Erythroblast (primary cell): ENCODE results near the gene FAM20C.

Experiments
- DNase-seq, 2 experiments: peaks; one replicate each; lab custom pipeline; 2025; lab: John Stamatoyannopoulos, UW
- GATA1 ChIP-seq: IDR thresholded peaks from 2 replicates; pipeline ENCODE4 v1.6.1; 2011; ENCODE audit warnings: low read depth, mild to moderate bottlenecking, control low read depth, low read length, moderate library complexity
- POLR2A ChIP-seq: IDR thresholded peaks from 2 replicates; pipeline ENCODE4 v1.6.1; 2011; ENCODE audit warnings: mild to moderate bottlenecking, low read length

The FAM20C gene

GRCh38 chr7:153604-154003, 38.8 kb upstream of the FAM20C start:
- TF ChIP-seq GATA1 (no peak), POLR2A (no peak)
- no peak for DNase-seq

DNA sequence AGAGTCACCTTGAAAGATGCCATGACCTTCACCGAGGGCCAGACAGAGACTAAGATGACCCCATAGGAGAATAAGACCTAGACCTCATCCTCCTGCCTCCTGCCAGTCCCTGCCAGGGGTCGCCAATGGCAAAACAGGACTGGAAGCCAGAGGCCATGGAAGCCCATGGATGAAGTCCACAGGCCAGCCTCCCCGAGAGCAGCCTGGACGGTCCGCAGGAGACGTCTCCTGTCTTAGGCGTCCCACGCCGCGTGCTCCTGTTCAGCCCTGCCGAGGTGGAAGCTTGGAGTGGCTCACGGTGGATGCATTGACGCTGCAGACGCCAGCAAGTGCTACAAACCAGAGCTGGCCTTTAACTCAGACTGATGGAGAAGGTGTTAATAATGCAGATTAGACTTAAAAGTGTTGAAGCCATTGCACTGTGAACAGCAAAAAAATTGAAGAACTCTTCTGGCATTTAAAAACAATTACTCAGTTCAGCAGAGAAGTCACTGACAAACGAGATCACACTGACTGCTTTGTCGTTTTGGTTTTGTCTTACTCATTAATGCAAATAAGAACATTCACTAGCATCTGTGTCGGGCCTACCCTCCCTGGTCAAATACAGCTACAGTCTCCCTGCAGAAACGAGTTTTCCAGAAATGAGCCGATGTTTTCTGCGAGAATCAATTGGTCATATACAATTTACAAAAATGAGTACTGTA, 38.1 kb upstream of the FAM20C start:
- TF ChIP-seq POLR2A (no peak), GATA1 (no peak)
- DNase-seq: no peak

- DNase-seq: no peak
- TF ChIP-seq POLR2A: no peak
- no peak for TF ChIP-seq GATA1
These were observed 36.9 kb upstream of the FAM20C start for GRCh38 chr7:155469-155900.

GRCh38 chr7:156111-157007, 36.0 kb upstream of the FAM20C start:
- no peak for DNase-seq
- TF ChIP-seq GATA1 (no peak), POLR2A (no peak)

- no peak for DNase-seq
- TF ChIP-seq GATA1: no peak
- no peak for TF ChIP-seq POLR2A
These were observed 35.4 kb upstream of the FAM20C start for GRCh38 chr7:157008-157310.

GRCh38 chr7:157771-158625, 34.4 kb upstream of the FAM20C start:
- DNase-seq: no peak
- TF ChIP-seq POLR2A (no peak), GATA1 (no peak)

DNA sequence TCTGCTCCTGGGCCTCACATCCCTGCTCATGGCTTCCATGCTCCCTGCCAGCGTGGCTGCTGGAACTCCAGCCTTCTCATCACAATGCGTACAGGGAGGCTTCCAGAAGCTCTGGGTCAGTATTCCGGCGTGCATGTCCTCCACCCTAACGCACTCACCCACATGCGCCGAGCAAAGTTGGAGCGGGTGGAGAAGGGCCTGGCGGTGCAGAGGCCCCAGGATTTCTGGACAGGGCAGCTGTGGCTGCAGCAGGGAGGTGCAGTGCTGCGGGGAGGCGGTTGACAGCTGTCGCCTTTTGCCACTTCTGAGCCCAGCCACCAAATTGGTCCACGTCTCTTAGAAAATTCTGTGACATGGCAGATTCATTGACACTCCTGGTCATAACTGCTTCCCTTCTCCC, 33.6 kb upstream of the FAM20C start:
- TF ChIP-seq POLR2A (no peak), GATA1 (no peak)
- DNase-seq: no peak

GRCh38 chr7:159370-160270, 32.8 kb upstream of the FAM20C start:
- TF ChIP-seq POLR2A (no peak), GATA1 (no peak)
- DNase-seq: no peak

- no peak for DNase-seq
- TF ChIP-seq POLR2A (no peak), GATA1 (no peak)
These were observed 31.2 kb upstream of the FAM20C start for GRCh38 chr7:160958-161725.

- no peak for DNase-seq
- TF ChIP-seq GATA1 (no peak), POLR2A (no peak)
These were observed 29.6 kb upstream of the FAM20C start for GRCh38 chr7:162632-163297.

GRCh38 chr7:163298-163695, 29.1 kb upstream of the FAM20C start:
- DNase-seq: no peak
- TF ChIP-seq GATA1: no peak
- no peak for TF ChIP-seq POLR2A
